ENCODE measurements around the gene TDRD9.
"Not testable (repeated sequence)": the region's sequence is repeated elsewhere in the genome, so short reads cannot be mapped to it uniquely, and the experiment has no call there.

Gene TDRD9

DNA sequence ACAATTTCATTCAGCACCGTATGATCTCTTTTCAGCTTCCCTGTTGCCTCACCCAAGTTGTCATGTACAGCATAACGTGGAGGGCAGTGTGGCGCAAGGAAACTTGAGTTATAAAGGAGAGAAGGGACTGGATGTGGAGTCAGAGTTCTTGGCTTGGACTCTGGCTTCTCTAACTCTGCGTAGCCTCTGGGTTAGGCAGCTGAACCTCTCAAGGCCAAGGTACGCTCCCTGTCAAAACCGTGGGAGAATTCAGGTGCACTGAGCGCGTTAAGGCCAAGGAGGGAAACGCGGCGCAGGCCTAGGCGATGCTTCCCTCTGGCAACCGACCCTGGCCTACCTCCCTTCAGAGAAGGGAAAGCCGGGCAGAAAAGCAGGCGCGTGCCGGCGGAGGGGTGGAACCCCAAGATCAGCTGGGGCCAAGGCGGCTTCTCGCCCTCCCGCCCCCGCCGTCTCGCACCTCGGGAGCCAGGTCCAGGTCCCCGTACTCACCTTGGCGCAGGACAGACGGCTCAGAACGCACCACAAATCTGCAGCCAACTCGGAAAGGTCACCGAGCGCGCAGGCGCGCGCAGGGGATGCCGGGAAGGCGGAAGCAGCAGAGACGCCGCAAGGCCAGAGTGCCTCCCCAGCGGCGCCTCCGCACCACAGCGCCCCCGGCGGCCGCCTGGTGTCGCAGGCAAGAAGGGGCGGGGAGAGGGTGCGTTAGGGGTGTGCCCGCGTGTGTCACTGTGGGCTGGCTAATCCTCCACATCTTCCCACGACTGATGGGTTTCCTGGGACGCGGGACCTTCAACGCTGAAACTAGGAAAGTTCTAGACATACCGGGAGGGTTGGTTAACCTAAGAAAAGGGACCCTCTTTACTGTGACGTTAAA lies 7.0 kb upstream of the TDRD9 start:
- DNase-seq (ENCODE audit: low spot score): peak; percentile 88

DNA sequence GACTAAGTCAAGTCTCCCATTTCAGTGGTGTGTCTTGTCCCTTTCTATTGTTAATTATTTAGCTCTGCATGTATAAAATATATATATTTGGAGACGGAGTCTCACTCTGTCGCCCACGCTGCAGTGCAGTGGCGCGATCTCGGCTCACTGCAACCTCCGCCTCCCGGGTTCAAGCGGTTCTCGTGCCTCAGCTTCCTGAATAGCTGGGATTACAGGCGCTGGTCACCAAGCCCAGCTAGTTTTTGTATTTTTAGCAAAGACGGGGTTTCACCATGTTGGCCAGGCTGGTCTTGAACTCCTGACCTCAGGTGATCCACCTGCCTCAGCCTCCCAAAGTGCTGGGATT lies 6.4 kb upstream of the TDRD9 start:
- DNase-seq (ENCODE audit: low spot score): not testable (repeated sequence)

GRCh38 chr14:103923863-103924262 lies 4.4 kb upstream of the TDRD9 start:
- DNase-seq (ENCODE audit: low spot score): no peak

DNA sequence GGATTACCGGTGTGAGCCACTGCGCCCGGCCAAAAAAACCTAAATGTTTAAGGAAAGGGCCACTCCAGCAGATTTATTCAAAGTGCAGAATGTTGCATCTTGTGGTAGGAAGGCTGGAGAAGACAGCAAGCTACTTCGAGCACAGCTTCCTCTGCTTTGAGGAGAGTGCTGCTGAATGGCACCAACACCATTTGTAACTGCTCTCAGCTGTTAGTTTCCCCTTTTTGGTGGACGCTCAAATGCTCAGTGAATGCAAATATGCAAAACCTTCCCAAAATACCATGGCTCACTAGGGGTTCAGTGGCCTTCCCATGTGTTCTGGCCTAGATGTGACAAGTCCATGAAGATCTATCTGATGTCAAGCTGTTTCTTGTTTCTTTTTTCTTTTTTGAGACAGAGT lies 2.9 kb upstream of the TDRD9 start:
- no peak for DNase-seq (ENCODE audit: low spot score)

GRCh38 chr14:103927566-103927965 lies 690 bp upstream of the TDRD9 start:
- no peak for DNase-seq (ENCODE audit: low spot score)

GRCh38 chr14:103930051-103930604 lies 1.9 kb downstream of the TDRD9 start:
- DNase-seq (ENCODE audit: low spot score): no peak

DNA sequence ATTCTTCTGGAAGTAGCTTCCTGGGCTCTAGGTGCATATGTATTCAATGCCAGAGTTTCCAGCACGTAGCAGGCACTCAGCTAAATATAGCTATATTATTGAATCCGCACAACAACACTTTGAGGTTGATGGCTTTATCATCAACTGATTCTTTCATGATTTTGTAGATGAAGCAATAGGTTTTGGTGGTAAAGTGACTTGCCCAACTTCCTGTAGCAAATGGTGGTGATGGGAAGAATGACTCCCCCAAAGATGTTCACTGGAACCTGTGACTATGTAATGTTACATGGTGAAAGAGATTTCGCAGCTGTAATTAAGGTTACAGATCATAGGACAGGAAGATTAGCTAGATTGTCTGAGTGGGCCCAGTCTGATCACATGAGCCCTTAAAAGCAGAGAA lies 3.2 kb downstream of the TDRD9 start:
- DNase-seq (ENCODE audit: low spot score): no peak

GRCh38 chr14:103932791-103933490 lies 4.7 kb downstream of the TDRD9 start:
- no peak for DNase-seq (ENCODE audit: low spot score)

DNA sequence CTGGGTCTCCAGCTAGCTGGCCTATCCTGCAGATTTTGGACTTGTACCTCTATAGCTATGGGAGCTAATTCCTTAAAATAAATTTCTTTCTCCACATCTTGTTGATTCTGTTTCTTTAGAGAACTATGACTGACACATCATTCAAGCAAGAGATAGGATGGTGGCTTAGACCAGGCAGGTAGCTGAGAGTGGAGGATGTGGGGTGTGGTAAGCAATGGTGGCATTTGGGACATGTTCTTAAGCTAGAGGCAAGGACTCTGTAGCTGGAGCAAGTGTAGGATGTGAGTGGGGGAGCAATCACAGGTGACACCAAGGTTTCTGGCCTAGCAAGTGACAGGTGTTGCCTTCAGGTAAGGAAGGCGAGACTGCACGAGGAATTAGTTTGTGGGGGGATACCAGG lies 6.8 kb downstream of the TDRD9 start:
- DNase-seq (ENCODE audit: low spot score): no peak

GRCh38 chr14:103941462-103941861 lies 13.2 kb downstream of the TDRD9 start:
- no peak for DNase-seq (ENCODE audit: low spot score)

DNA sequence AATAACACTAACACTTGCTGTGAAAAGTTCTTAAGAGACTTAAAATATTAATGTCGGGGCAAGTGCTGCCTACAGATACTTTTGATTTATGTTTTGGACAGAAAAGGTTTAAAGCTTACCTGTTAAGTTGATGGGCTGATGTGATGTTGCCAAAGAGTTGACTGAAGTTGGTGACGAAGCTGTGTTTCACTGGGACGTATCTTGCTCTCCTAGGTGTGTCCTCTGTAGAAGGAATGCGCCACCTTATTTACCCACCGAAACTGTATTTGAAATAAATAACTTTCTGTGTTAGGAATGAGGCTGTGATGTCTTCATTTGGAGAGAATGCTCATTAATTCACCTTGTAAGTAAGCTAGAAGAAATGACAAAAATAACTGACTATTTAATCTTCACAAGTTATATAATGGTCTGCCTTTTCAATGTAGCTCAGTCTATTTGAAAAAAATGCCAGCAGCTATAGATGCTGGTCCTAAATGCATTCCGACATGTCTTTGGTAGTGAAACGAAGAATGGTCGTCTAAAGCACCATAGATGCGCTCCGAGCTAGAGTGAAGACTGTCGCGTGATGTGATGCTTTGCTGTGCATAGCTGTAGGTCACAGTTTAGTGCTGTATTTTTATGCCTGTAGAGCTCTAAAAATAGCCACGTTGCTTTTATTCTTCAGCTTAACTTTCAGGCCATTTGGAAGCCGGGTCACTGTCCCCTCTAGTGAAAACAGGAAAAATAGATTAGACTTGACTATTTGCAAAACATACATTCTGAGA lies 13.9 kb downstream of the TDRD9 start, which contains the start of gene RD3L:
RD3L (minus strand) TSS at position 557 of the 764 bp plus-strand sequence. CDS start 834 bp downstream, outside the sequence.
- no peak for DNase-seq (ENCODE audit: low spot score)

DNA sequence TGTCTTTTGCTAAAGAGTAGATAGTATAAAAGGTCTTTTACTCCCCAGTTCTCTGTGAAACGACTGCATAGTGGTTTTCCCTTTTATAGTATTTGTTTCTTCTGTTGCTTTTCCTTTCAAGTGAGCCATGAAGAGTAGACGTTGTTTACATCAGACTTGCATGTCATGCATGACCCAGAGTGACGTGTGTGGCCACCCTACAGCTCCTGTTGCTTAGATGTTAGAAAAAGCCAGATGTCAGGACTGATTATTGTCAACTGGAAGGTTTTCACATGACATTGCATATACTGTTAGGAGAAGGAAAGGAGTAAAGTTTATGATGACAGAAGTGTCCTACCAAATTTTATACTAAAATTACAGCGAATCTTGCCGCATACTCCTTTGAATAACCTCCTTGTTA lies 15.4 kb downstream of the TDRD9 start:
- DNase-seq (ENCODE audit: low spot score): no peak

- DNase-seq (ENCODE audit: low spot score): no peak
Observed at GRCh38 chr14:103946975-103947374, 18.7 kb downstream of the TDRD9 start.

GRCh38 chr14:103948442-103948841 lies 20.2 kb downstream of the TDRD9 start:
- no peak for DNase-seq (ENCODE audit: low spot score)

DNA sequence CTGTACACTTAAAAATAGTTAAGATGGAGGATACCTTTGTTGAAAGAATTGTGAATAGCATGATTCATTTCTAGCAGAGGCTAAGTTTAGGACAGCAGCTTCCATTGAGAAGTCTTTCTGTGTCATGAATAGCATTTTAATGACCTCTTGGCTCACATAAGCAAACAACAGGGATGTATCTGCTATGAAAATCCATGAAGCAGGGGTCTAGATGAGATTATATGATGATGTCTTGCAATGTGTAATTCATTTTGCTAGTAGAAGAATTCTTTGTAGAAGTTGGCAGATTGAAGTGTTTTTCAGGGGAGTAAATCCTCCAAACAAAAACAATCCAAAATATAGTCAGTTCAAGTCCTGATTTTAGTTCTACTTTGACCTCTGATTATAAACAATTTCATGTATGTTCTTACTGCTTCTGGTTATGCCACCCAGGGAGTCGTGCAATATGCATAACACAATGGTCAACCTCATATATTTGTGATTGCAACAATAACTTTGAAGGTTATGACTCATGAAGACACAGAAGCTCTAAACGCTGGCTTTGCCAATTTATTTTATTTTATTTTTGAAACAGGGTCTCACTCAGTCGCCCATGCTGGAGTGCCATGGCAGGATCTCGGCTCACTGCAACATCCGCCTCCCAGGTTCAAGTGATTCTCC lies 21.0 kb downstream of the TDRD9 start:
- DNase-seq (ENCODE audit: low spot score): peak; percentile 48

GRCh38 chr14:103960457-103961055 lies 32.3 kb downstream of the TDRD9 start:
- DNase-seq (ENCODE audit: low spot score): no peak

- DNase-seq (ENCODE audit: low spot score): no peak
Observed at GRCh38 chr14:103961928-103962578, 33.8 kb downstream of the TDRD9 start.

DNA sequence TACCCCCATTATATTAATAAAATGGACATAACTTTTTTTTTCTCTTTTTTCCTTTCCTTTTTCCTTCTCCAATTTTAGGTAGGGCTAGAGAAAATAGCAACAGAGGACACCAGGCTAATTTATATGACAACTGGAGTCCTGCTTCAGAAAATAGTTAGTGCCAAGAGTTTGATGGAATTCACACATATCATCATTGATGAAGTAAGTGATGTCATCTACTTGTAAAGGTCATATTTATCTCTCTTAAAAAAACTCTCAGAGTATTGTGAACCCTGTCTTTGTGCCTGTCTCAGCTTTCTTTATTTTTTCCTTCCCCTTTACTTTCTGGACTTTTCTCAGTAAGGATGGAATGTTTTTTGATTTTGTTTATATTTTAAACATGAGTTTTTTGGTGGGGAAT lies 38.4 kb downstream of the TDRD9 start:
- DNase-seq (ENCODE audit: low spot score): no peak

GRCh38 chr14:103969961-103970360 lies 41.7 kb downstream of the TDRD9 start:
- DNase-seq (ENCODE audit: low spot score): no peak

DNA sequence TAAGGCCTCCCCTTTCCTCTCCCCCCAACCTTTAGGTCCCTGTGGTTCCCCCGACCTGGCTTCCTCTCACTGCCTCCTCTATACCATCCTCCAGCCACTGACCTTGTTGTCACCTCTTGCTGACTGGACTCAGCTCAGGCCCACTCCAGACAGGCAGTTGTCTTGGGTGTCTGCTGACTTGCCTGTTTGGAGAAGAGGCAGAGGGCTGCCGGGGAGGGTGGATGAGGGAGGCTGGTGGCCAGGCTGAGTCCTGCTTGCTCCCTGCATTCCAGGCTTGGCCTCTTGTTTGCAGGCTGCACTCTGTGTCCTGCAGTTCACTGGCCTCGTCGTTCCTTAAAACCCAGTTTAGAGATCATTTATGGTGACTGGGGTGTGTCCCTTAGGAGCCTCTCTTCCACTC lies 45.1 kb downstream of the TDRD9 start:
- DNase-seq (ENCODE audit: low spot score): no peak

DNA sequence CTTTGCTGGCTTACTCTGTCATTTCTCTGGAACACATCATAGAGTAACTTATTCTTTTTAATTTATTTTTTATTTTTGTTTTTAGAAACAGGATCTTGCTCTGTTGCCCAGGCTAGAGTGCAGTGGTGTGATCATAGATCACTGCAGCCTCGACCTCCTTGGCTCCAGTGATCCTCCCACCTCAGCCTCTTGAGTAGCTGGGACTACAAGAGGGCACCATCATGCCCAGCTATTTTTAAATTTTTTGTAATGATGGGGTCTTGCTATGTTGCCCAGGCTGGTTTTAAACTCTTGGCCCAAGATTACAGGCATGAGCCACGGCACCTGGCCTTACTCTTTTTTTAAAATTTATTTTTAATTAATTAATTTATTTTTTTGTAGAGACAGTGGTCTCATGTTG lies 46.3 kb downstream of the TDRD9 start:
- no peak for DNase-seq (ENCODE audit: low spot score)
